Ascending aorta (tissue), 2 donors: ENCODE results near the gene KLHL11. TPM values are rescaled to one million over a fixed set of nuclear protein-coding genes. Genes with fewer than 3 reads are reported as not detected.

Source experiments
- DNase-seq, 2 donors: peaks; one replicate each; pipeline ENCODE4 v3.0.0-alpha.2; 2019; ENCODE audit warnings: low spot score in 2 of 2
- H3K27ac ChIP-seq, 2 donors: fragments of 200-600 bp; sonication (generic); one replicate each; pipeline ENCODE4 v1.5.1; 2016 to 2017; ENCODE audit warnings: mild to moderate bottlenecking in 1 of 2
- H3K27me3 ChIP-seq: fragments of 200-600 bp; sonication (generic); one replicate; pipeline ENCODE4 v1.5.1; 2017
- H3K36me3 ChIP-seq, 2 donors: fragments of 200-600 bp; sonication (generic); one replicate each; pipeline ENCODE4 v1.5.1; 2016
- H3K4me1 ChIP-seq, 2 donors: fragments of 200-600 bp; sonication (generic); one replicate each; pipeline ENCODE4 v1.5.1; 2016 to 2017; ENCODE audit warnings: mild to moderate bottlenecking in 1 of 2
- H3K4me3 ChIP-seq, 2 donors: fragments of 200-600 bp; sonication (generic); one replicate each; pipeline ENCODE4 v1.5.1; 2016 to 2017; ENCODE audit warnings: mild to moderate bottlenecking in 1 of 2
- H3K9me3 ChIP-seq, 2 donors: fragments of 200-600 bp; sonication (generic); one replicate each; pipeline ENCODE4 v1.5.1; 2016
- CTCF ChIP-seq, 3 experiments: fragments of 200-600 bp in 2 of 3; fragments of 450-650 bp in 1 of 3; sonication (generic) in 2 of 3; IDR thresholded peaks; one replicate each; pipeline ENCODE4 v1.5.1; 2016 to 2019; ENCODE audit warnings: antibody characterized with exemption in 3 of 3, mild to moderate bottlenecking in 1 of 3, moderate library complexity in 1 of 3
- intact Hi-C: fragments of 100-400 bp; cut with DNase I; formaldehyde crosslinking; loops from one replicate; pipeline ENCODE4 v1.15.1; 2023
- total RNA-seq: library from RNA; depleted of rRNA; stranded (reverse); fragments of >200 nt; gene quantifications from one replicate; pipeline ENCODE4 v1.1.0, GENCODE V29; 2016

The KLHL11 gene
- total RNA-seq, 1 donor from 2014 or later, result 8.9 TPM

- intact Hi-C loops, result no loop called here
- TF ChIP-seq CTCF (IDR thresholded peaks at IDR 0.05), result no peak
- no peaks in the 10 kb centered on the region for H3K27me3 ChIP-seq
- no peak for DNase-seq
- H3K27ac ChIP-seq, result no peak overlapping the region
- H3K4me1 ChIP-seq, result no peaks in the 10 kb centered on the region
- no peak overlapping the region for H3K4me3 ChIP-seq
- peaks cover 15 to 42% of the 10 kb centered on the region in 2 donors for H3K36me3 ChIP-seq
- H3K9me3 ChIP-seq, result no peaks in the 10 kb centered on the region
These were observed 42.7 kb downstream of the KLHL11 start for GRCh38 chr17:41822216-41823140.

GRCh38 chr17:41821776-41822175 is 43.4 kb downstream of the KLHL11 start:
- TF ChIP-seq CTCF (IDR thresholded peaks at IDR 0.05), result no peak
- Histone ChIP-seq H3K4me3 (no peak overlapping the region), H3K27ac (no peak overlapping the region), H3K4me1 (no peaks in the 10 kb centered on the region), H3K36me3 (peaks cover 8 to 36% of the 10 kb centered on the region in 2 donors), H3K9me3 (no peaks in the 10 kb centered on the region), H3K27me3 (no peaks in the 10 kb centered on the region)
- intact Hi-C loops, result no loop called here
- no peak for DNase-seq

- Histone ChIP-seq H3K27me3 (no peaks in the 10 kb centered on the region), H3K36me3 (peaks cover 0 to 7% of the 10 kb centered on the region in 2 donors), H3K27ac (no peak overlapping the region), H3K4me1 (peaks cover 0 to 3% of the 10 kb centered on the region in 2 donors), H3K4me3 (no peak overlapping the region), H3K9me3 (no peaks in the 10 kb centered on the region)
- no peak for DNase-seq
- intact Hi-C loops, result no loop called here
- TF ChIP-seq CTCF (IDR thresholded peaks at IDR 0.05), result no peak
These were observed 47.2 kb downstream of the KLHL11 start for GRCh38 chr17:41818024-41818423.

GRCh38 chr17:41816637-41817320 is 48.4 kb downstream of the KLHL11 start:
- DNase-seq, result no peak
- no peaks in the 10 kb centered on the region for H3K27me3 ChIP-seq
- no peak overlapping the region for H3K4me3 ChIP-seq
- TF ChIP-seq CTCF (IDR thresholded peaks at IDR 0.05), result no peak
- no peaks in the 10 kb centered on the region for H3K9me3 ChIP-seq
- peaks cover 0 to 7% of the 10 kb centered on the region in 2 donors for H3K4me1 ChIP-seq
- H3K27ac ChIP-seq, result no peak overlapping the region
- H3K36me3 ChIP-seq, result peaks cover 0 to 7% of the 10 kb centered on the region in 2 donors
- intact Hi-C loops, result no loop called here

- intact Hi-C loops, result no loop called here
- Histone ChIP-seq H3K27me3 (no peaks in the 10 kb centered on the region), H3K9me3 (no peaks in the 10 kb centered on the region), H3K4me3 (peak overlapping the region in 1 of 2 donors; percentile 89), H3K4me1 (peaks cover 10 to 20% of the 10 kb centered on the region in 2 donors), H3K36me3 (peaks cover 0 to 7% of the 10 kb centered on the region in 2 donors), H3K27ac (peak overlapping the region; percentile 77 to 87)
- no peak for TF ChIP-seq CTCF (IDR thresholded peaks at IDR 0.05)
- no peak for DNase-seq
These were observed 51.0 kb downstream of the KLHL11 start for GRCh38 chr17:41814195-41814594.
